GM21423 (cell line): ENCODE data around the gene CUZD1.

Experiments
- ATAC-seq: cut with Tn5 transposase; IDR thresholded peaks from one replicate; pipeline ENCODE4 v1.9.1; 2021; ENCODE audit warnings: mild to moderate bottlenecking, moderate library complexity; ENCODE audit not compliant: unreplicated experiment

The CUZD1 gene

GRCh38 chr10:122821808-122822207 lies 23.8 kb downstream of the CUZD1 start:
- no peak for ATAC-seq

- no peak for ATAC-seq
Observed at GRCh38 chr10:122815458-122815857, 30.2 kb downstream of the CUZD1 start.

- ATAC-seq, result no peak
Observed at GRCh38 chr10:122814493-122814892, 31.2 kb downstream of the CUZD1 start.

- no peak for ATAC-seq
Observed at GRCh38 chr10:122812751-122813150, 32.9 kb downstream of the CUZD1 start.

GRCh38 chr10:122802282-122802681 lies 43.4 kb downstream of the CUZD1 start:
- no peak for ATAC-seq

- no peak for ATAC-seq
Observed at GRCh38 chr10:122798704-122799231, 46.9 kb downstream of the CUZD1 start.

- ATAC-seq, result no peak
Observed at GRCh38 chr10:122796796-122797195, 48.9 kb downstream of the CUZD1 start.

GRCh38 chr10:122795924-122796323 lies 49.7 kb downstream of the CUZD1 start:
- no peak for ATAC-seq

GRCh38 chr10:122786269-122786668 lies 59.4 kb downstream of the CUZD1 start:
- no peak for ATAC-seq

GRCh38 chr10:122782911-122783310 lies 62.7 kb downstream of the CUZD1 start:
- ATAC-seq, result no peak
